Measurements from ENCODE around the gene FBLN1. TPM values are rescaled to one million over a fixed set of nuclear protein-coding genes. Genes with fewer than 3 reads are reported as not detected.
"Not testable (repeated sequence)": the region's sequence is repeated elsewhere in the genome, so short reads cannot be mapped to it uniquely, and the experiment has no call there.

The FBLN1 gene
- total and polyA plus RNA-seq, 2 donors, result 9.3 to 36.3 TPM

DNA sequence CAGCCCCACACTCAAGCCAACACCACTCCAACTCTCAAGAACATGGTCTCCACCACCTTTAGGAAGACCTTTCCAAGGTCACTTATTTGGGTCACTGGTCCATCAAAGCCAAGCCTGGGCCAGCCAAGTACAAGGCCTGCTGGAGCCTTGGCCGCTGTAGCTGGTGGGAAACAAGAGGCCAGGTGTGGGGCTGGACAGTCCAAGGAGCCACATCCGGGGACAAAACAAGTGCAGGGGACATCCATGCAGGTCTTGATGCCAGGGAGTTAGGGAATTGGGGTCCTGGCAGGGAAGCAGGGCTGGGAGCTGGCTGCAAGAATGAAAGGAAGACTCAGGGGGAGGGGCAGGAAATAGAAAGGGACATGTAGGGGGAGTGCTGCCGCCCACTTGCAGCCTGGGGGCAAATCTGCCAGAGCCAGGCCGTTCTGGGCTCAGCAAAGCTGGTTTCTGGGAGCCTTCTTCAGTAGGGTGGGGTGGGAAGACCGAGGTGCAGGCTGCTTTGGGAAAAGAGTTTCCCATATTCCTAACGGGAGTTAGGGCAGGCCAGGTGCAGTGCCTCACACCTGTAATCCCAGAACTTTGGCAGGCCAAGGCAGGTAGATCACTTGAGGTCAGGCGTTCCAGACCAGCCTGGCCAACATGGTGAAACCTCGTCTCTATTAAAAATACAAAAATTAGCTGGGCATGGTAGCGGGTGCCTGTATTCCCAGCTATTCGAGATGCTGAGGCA, 99.5 kb downstream of the FBLN1 start:
- Histone ChIP-seq H3K4me1 (ENCODE audit: control insufficient read depth in 2 of 2, insufficient read depth in 2 of 2, low read length in 2 of 2) (no peaks in the 10 kb centered on the region), H3K36me3 (ENCODE audit: control insufficient read depth in 2 of 2, insufficient read depth in 2 of 2, low read length in 1 of 2) (no peaks in the 10 kb centered on the region), H3K9me3 (ENCODE audit: control insufficient read depth in 2 of 2, insufficient read depth in 1 of 2, low read length in 1 of 2) (peaks cover 0 to 3% of the 10 kb centered on the region in 2 donors), H3K4me3 (ENCODE audit: low read length in 2 of 2) (no peak overlapping the region), H3K27me3 (ENCODE audit: control insufficient read depth in 2 of 2, insufficient read depth in 1 of 2, low read length in 1 of 2) (no peaks in the 10 kb centered on the region), H3K27ac (ENCODE audit: low read depth in 1 of 2, low read length in 1 of 2) (no peak overlapping the region)
- WGBS, result 76% methylated on average over 10 of the region's 10 CpGs
- DNase-seq (ENCODE audit: low read depth in 6 of 9, low spot score in 9 of 9), result no peak

DNA sequence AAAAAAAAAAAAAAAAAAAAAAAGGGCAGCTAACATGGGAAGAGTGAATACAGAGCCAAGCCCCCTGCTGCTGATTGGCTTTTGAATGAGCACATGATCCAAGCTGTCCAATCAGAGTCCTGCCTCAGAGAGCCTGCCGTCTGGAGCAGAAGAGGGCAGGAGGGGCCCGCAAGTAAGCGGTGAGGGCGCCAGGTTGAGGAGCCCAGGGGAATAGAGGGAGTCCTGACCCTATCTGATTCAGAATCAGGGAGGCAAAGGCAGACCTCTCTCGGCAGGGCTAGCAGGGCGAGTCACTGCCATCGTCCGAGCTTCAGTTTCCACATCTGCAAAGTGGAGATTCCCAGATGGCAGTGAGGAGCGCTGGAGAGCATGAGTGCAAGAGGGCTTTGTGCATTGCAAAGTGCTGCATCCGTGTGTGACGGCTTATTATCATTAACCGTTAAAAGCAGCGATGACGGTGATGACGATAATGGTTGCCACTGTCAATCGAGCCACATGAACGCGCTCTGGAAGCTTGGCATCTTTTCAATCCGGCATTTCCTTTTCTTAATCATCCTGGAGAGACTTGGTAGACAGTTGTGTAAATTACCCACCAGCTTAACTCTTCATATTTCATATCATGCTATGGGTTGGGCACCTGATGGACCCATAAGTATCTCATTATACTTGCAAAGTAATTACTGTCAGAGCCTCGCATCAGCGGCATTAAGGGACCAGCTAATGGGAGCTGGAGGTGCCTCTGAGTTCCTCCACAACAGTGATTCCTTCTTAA, 100.3 kb downstream of the FBLN1 start:
- no peak for DNase-seq (ENCODE audit: low read depth in 6 of 9, low spot score in 9 of 9)
- Histone ChIP-seq H3K4me3 (ENCODE audit: low read length in 2 of 2) (no peak overlapping the region), H3K9me3 (ENCODE audit: control insufficient read depth in 2 of 2, insufficient read depth in 1 of 2, low read length in 1 of 2) (peaks cover 0 to 3% of the 10 kb centered on the region in 2 donors), H3K27ac (ENCODE audit: low read depth in 1 of 2, low read length in 1 of 2) (no peak overlapping the region), H3K4me1 (ENCODE audit: control insufficient read depth in 2 of 2, insufficient read depth in 2 of 2, low read length in 2 of 2) (no peaks in the 10 kb centered on the region), H3K36me3 (ENCODE audit: control insufficient read depth in 2 of 2, insufficient read depth in 2 of 2, low read length in 1 of 2) (no peaks in the 10 kb centered on the region), H3K27me3 (ENCODE audit: control insufficient read depth in 2 of 2, insufficient read depth in 1 of 2, low read length in 1 of 2) (no peaks in the 10 kb centered on the region)
- WGBS, result 94% methylated on average over 21 of the region's 21 CpGs

DNA sequence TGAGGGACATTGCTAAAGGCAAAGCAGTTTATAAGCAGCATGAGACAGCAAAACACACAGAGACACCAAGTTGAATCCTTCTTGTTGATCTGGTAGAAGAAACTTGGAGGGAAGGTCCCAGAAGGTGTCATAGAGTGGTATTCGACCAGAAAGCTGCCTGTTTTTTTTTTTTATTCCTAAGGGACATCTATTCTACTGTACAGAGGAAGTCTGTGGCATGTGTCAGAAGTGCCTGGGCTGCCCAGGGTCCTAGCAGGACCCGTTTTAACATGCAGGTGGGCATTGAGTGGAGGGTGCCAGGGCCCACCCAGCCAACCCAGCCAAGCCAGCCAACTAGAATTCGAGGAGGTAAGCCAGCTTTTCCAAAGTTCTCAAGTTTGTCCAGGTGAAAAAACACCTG, 100.9 kb downstream of the FBLN1 start:
- WGBS, result 28% methylated on average over 3 of the region's 3 CpGs
- Histone ChIP-seq H3K9me3 (ENCODE audit: control insufficient read depth in 2 of 2, insufficient read depth in 1 of 2, low read length in 1 of 2) (peaks cover 0 to 3% of the 10 kb centered on the region in 2 donors), H3K27me3 (ENCODE audit: control insufficient read depth in 2 of 2, insufficient read depth in 1 of 2, low read length in 1 of 2) (no peaks in the 10 kb centered on the region), H3K27ac (ENCODE audit: low read depth in 1 of 2, low read length in 1 of 2) (no peak overlapping the region), H3K36me3 (ENCODE audit: control insufficient read depth in 2 of 2, insufficient read depth in 2 of 2, low read length in 1 of 2) (no peaks in the 10 kb centered on the region), H3K4me3 (ENCODE audit: low read length in 2 of 2) (no peak overlapping the region), H3K4me1 (ENCODE audit: control insufficient read depth in 2 of 2, insufficient read depth in 2 of 2, low read length in 2 of 2) (no peaks in the 10 kb centered on the region)
- DNase-seq (ENCODE audit: low read depth in 6 of 9, low spot score in 9 of 9), result no peak

DNA sequence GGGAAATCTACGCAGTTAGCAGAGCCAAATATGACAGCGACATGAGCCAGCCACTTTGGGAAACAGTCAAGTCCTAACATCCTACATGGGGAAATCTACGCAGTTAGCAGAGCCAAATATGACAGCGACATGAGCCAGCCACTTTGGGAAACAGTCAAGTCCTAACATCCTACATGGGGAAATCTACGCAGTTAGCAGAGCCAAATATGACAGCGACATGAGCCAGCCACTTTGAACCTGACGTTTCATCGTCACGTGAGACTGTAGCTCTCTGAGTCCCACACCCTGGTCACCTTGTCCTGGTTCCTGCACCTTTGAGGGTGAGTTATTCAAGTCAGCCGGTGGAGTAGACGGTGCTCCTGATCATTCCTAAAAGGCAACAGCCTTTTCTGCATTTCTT, 105.4 kb downstream of the FBLN1 start:
- not testable (repeated sequence) for DNase-seq (ENCODE audit: low read depth in 6 of 9, low spot score in 9 of 9); H3K27ac ChIP-seq (ENCODE audit: low read depth in 1 of 2, low read length in 1 of 2); H3K9me3 ChIP-seq (ENCODE audit: control insufficient read depth in 2 of 2, insufficient read depth in 1 of 2, low read length in 1 of 2); H3K4me1 ChIP-seq (ENCODE audit: control insufficient read depth in 2 of 2, insufficient read depth in 2 of 2, low read length in 2 of 2); H3K27me3 ChIP-seq (ENCODE audit: control insufficient read depth in 2 of 2, insufficient read depth in 1 of 2, low read length in 1 of 2); H3K4me3 ChIP-seq (ENCODE audit: low read length in 2 of 2); H3K36me3 ChIP-seq (ENCODE audit: control insufficient read depth in 2 of 2, insufficient read depth in 2 of 2, low read length in 1 of 2)
- WGBS, result 98% methylated on average over 11 of the region's 11 CpGs

DNA sequence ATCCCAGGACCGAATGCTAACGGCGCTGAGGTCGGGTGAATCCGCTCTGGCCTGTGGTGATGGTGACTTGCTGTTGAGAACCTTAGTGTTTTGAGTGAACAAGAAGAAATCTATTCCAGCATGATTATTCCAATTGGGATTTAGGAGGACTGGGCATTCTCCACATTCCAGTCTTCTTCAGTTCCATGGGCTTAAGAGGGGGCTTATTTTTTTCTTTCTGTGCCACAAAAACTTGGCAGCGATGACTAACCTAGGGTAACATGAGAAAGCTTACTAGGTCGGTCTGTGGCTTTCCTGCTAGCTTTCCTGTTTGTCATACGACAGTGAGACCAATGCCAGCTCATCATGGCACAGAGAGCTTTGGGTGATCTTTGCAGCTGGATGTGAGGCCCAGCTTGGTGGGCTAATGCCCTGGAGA, 106.1 kb downstream of the FBLN1 start:
- DNase-seq (ENCODE audit: low read depth in 6 of 9, low spot score in 9 of 9), result peak in 1 of 9 donors; percentile 12
- no peak overlapping the region for H3K27ac ChIP-seq (ENCODE audit: low read depth in 1 of 2, low read length in 1 of 2)
- no peaks in the 10 kb centered on the region for H3K4me1 ChIP-seq (ENCODE audit: control insufficient read depth in 2 of 2, insufficient read depth in 2 of 2, low read length in 2 of 2)
- 57% methylated on average over 8 of the region's 8 CpGs for WGBS
- no peaks in the 10 kb centered on the region for H3K27me3 ChIP-seq (ENCODE audit: control insufficient read depth in 2 of 2, insufficient read depth in 1 of 2, low read length in 1 of 2)
- no peak overlapping the region for H3K4me3 ChIP-seq (ENCODE audit: low read length in 2 of 2)
- H3K36me3 ChIP-seq (ENCODE audit: control insufficient read depth in 2 of 2, insufficient read depth in 2 of 2, low read length in 1 of 2), result no peaks in the 10 kb centered on the region
- H3K9me3 ChIP-seq (ENCODE audit: control insufficient read depth in 2 of 2, insufficient read depth in 1 of 2, low read length in 1 of 2), result no peaks in the 10 kb centered on the region

DNA sequence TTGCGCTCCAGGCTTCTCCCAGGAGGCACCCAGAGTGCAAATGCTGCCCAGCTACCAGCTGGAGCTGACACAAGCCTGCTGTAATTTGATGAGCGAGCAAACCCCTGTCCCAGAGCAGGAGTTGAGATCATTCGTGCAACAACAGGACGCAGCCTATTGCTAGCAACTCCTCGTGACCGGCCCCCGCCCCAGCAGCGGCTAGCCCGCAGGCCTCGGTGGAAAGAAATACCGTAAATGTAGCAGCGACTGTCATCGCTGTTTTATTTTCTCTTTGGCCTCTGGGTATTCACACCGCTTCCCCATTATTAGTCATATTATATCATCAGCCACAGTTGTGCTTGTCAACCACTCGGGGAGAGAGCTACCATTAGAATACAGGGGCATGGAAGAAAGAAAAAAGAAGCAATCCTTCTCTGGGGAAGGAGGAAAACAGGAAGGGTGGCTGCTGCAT, 109.8 kb downstream of the FBLN1 start:
- H3K27me3 ChIP-seq (ENCODE audit: control insufficient read depth in 2 of 2, insufficient read depth in 1 of 2, low read length in 1 of 2), result no peaks in the 10 kb centered on the region
- H3K9me3 ChIP-seq (ENCODE audit: control insufficient read depth in 2 of 2, insufficient read depth in 1 of 2, low read length in 1 of 2), result no peaks in the 10 kb centered on the region
- WGBS, result 54% methylated on average over 15 of the region's 15 CpGs
- no peak overlapping the region for H3K4me3 ChIP-seq (ENCODE audit: low read length in 2 of 2)
- H3K4me1 ChIP-seq (ENCODE audit: control insufficient read depth in 2 of 2, insufficient read depth in 2 of 2, low read length in 2 of 2), result no peaks in the 10 kb centered on the region
- no peaks in the 10 kb centered on the region for H3K36me3 ChIP-seq (ENCODE audit: control insufficient read depth in 2 of 2, insufficient read depth in 2 of 2, low read length in 1 of 2)
- no peak for DNase-seq (ENCODE audit: low read depth in 6 of 9, low spot score in 9 of 9)
- peak overlapping the region in 1 of 2 donors; percentile 70 for H3K27ac ChIP-seq (ENCODE audit: low read depth in 1 of 2, low read length in 1 of 2)

DNA sequence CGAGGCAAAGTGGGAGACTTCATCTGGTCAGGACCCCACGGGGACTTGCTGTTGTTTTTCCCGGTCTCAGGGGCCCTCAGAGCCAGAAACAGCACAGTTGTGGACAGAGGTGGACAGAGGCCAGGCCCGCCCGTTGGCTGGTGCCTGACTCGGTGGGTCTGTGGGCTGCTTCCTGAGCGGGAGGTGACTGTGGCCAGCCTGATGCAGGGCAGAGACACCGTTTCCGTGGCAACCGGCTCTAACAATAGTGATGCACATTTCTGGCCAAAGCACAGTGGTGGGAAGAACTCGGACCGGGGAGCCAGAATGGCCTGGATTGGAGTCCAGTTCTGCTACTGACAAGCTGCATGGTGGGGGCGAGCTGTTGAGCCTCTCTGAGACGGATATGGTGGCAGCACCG, 110.3 kb downstream of the FBLN1 start:
- H3K4me3 ChIP-seq (ENCODE audit: low read length in 2 of 2), result no peak overlapping the region
- H3K4me1 ChIP-seq (ENCODE audit: control insufficient read depth in 2 of 2, insufficient read depth in 2 of 2, low read length in 2 of 2), result no peaks in the 10 kb centered on the region
- H3K36me3 ChIP-seq (ENCODE audit: control insufficient read depth in 2 of 2, insufficient read depth in 2 of 2, low read length in 1 of 2), result no peaks in the 10 kb centered on the region
- no peaks in the 10 kb centered on the region for H3K9me3 ChIP-seq (ENCODE audit: control insufficient read depth in 2 of 2, insufficient read depth in 1 of 2, low read length in 1 of 2)
- no peak for DNase-seq (ENCODE audit: low read depth in 6 of 9, low spot score in 9 of 9)
- no peaks in the 10 kb centered on the region for H3K27me3 ChIP-seq (ENCODE audit: control insufficient read depth in 2 of 2, insufficient read depth in 1 of 2, low read length in 1 of 2)
- 87% methylated on average over 15 of the region's 15 CpGs for WGBS
- H3K27ac ChIP-seq (ENCODE audit: low read depth in 1 of 2, low read length in 1 of 2), result peak overlapping the region in 1 of 2 donors; percentile 70

DNA sequence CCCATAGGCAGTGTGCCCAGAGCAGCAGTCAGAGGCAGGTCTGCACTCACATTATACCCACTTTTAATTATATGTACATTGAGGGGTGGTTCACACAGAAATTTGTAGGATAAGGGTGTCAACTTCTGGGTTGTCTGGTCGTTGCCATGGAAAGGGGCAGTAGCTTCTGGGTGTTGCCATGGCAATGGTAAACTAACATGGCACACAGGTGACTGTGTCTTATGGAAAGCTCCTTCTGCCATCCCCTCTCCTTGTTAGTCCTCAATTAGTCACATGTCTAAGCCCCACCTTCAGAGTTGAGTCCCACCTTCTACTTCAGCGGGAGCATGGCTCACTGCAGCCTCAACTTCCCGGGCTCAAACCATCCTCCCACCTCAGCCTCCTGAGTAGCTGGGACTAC, 112.7 kb downstream of the FBLN1 start:
- no peaks in the 10 kb centered on the region for H3K4me1 ChIP-seq (ENCODE audit: control insufficient read depth in 2 of 2, insufficient read depth in 2 of 2, low read length in 2 of 2)
- no peaks in the 10 kb centered on the region for H3K36me3 ChIP-seq (ENCODE audit: control insufficient read depth in 2 of 2, insufficient read depth in 2 of 2, low read length in 1 of 2)
- no peak overlapping the region for H3K4me3 ChIP-seq (ENCODE audit: low read length in 2 of 2)
- no peak overlapping the region for H3K27ac ChIP-seq (ENCODE audit: low read depth in 1 of 2, low read length in 1 of 2)
- no peak for DNase-seq (ENCODE audit: low read depth in 6 of 9, low spot score in 9 of 9)
- 84% methylated on average over 3 of the region's 3 CpGs for WGBS
- no peaks in the 10 kb centered on the region for H3K27me3 ChIP-seq (ENCODE audit: control insufficient read depth in 2 of 2, insufficient read depth in 1 of 2, low read length in 1 of 2)
- H3K9me3 ChIP-seq (ENCODE audit: control insufficient read depth in 2 of 2, insufficient read depth in 1 of 2, low read length in 1 of 2), result no peaks in the 10 kb centered on the region

DNA sequence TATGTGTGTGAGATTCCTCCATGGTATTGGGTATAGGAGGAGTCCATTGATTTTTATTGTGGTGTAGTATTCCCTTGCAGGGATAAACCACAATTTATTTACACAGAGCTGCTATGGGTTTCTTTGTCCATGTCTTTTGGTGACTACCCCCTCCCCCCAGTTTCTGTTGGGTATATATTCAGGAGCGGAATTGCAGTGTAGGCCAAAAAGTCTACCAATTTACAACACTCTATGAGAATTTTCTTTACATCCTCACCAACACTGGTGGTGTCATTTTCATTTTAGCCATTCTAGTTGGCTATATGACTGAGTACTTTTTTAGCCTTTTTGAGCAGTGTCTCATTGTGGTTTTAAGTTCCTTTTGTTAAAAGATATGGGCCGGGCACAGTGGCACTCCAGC, 113.7 kb downstream of the FBLN1 start:
- Histone ChIP-seq H3K9me3 (ENCODE audit: control insufficient read depth in 2 of 2, insufficient read depth in 1 of 2, low read length in 1 of 2) (no peaks in the 10 kb centered on the region), H3K27me3 (ENCODE audit: control insufficient read depth in 2 of 2, insufficient read depth in 1 of 2, low read length in 1 of 2) (no peaks in the 10 kb centered on the region), H3K4me3 (ENCODE audit: low read length in 2 of 2) (no peak overlapping the region), H3K27ac (ENCODE audit: low read depth in 1 of 2, low read length in 1 of 2) (no peak overlapping the region), H3K36me3 (ENCODE audit: control insufficient read depth in 2 of 2, insufficient read depth in 2 of 2, low read length in 1 of 2) (no peaks in the 10 kb centered on the region), H3K4me1 (ENCODE audit: control insufficient read depth in 2 of 2, insufficient read depth in 2 of 2, low read length in 2 of 2) (no peaks in the 10 kb centered on the region)
- WGBS, result 69% methylated on average over 2 of the region's 2 CpGs
- DNase-seq (ENCODE audit: low read depth in 6 of 9, low spot score in 9 of 9), result no peak
